GM12874 (cell line): ENCODE data around the gene SMIM10L2A.

ENCODE experiments used
- TF ChIP-seq, protein P1 (sequence below): IDR thresholded peaks from 2 replicates; pipeline ENCODE4 v1.5.1; 2011; ENCODE audit warnings: low read depth, mild to moderate bottlenecking, control low read depth, low read length, moderate library complexity; ENCODE audit not compliant: insufficient read depth

SMIM10L2A gene

DNA sequence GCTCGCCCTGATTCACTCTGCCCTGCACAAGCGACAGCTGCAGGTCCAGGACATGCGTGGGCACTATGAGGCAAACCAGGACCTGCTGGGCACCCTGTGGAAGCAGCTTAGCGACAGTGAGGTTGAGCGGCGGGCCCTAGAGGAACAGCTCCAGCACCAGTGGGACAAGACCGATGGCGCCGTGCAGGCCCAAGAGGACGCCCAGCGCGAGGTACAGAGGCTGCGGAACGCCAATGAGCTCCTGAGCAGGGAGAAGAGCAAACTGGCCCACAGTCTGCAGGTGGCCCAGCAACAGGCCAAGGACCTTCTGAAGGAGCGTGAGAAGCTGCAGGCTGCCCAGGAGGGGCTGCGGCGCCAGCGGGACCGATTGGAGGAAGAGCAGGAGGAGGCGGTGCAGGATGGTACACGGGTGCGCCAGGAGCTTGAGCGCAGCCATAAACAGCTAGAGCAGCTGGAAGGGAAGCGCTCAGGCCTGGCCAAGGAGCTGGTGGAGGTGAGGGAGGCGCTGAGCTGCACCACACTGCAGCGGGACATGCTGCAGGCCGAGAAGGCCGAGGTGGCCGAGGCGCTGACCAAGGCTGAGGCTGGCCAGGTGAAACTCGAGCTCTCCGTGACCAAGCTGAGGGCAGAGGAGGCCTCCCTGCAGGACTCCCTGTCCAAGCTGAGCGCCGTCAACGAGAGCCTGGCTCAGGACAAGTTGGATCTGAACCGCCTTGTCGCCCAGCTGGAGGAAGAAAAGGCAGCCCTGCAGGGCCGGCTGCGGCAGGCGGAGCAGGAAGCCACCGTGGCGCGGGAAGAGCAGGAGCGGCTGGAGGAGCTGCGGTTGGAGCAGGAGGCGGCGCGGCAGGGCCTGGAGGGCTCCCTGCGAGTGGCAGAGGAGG lies 12.8 kb downstream of the SMIM10L2A start:
- TF ChIP-seq, protein P1, sequence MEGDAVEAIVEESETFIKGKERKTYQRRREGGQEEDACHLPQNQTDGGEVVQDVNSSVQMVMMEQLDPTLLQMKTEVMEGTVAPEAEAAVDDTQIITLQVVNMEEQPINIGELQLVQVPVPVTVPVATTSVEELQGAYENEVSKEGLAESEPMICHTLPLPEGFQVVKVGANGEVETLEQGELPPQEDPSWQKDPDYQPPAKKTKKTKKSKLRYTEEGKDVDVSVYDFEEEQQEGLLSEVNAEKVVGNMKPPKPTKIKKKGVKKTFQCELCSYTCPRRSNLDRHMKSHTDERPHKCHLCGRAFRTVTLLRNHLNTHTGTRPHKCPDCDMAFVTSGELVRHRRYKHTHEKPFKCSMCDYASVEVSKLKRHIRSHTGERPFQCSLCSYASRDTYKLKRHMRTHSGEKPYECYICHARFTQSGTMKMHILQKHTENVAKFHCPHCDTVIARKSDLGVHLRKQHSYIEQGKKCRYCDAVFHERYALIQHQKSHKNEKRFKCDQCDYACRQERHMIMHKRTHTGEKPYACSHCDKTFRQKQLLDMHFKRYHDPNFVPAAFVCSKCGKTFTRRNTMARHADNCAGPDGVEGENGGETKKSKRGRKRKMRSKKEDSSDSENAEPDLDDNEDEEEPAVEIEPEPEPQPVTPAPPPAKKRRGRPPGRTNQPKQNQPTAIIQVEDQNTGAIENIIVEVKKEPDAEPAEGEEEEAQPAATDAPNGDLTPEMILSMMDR: no peak

DNA sequence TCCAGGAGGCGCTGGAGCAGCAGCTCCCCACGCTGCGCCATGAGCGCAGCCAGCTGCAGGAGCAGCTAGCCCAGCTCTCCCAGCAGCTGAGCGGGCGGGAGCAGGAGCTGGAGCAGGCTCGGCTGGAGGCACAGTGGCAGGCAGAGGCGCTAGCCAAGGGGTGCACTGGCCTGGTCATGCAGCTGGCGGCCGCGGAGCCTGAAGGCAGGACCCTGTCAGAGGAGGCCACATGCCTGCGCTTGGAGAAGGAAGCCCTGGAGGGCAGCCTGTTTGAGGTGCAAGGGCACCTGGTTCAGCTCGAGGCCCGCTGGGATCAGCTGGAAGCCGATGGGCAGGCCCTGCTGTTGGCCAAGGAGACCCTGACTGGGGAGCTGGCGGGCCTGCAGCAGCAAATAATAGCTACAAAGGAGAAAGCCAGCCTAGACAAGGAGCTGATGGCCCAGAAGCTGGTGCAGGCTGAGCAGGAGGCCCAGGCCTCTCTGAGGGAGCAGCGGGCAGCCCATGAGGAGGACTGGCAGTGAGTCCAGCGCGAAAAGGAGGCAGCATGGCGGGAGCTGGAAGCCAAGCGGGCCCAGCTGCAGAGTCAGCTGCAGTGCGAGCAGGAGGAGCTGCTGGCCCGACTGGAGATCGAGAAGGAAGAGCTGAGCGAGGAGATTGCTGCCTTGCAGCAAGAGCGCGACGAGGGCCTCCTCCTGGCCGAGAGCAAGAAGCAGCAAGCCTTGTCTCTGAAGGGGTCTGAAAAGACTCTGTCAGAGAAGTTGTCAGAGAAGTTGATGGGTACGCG lies 13.6 kb downstream of the SMIM10L2A start:
- TF ChIP-seq, protein P1: no peak

DNA sequence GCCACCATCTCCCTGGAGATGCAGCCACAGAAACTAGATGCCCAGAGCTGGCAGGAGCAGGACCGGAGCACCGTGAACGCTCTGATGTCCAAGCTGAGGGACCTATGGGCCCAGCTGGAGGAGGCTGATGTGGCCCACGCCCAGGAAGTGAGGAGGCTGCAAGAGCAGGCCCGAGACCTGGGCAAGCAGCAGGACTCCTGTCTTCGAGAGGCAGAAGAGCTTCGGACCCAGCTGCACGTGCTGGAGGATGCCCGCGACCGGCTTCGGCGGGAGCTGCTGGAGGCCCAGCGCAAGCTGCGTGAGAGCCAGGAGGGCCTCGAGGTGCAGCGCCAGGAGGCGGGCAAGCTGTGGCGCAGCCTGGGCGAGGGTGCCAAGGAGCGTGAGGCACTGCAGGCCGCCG lies 14.2 kb downstream of the SMIM10L2A start:
- TF ChIP-seq, protein P1: no peak

DNA sequence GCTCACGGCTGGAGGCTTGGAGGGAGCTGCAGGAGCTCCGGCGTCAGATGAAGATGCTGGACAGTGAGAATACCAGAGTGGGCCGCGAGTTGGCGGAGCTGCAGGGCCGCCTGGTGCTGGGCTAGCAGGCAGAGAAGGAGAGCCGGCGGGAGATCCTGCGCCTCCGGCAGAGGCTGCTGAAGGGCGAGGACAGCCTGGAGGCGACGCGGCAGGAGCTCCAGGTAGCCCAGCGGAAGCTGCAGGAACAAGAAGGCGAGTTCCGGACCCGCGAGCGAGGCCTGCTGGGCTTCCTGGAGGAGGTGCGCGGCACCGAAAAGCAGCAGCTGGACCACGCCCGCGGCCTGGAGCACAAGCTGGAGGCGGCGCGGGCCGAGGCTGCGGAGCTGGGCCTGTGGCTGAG lies 14.7 kb downstream of the SMIM10L2A start:
- TF ChIP-seq, protein P1: no peak

DNA sequence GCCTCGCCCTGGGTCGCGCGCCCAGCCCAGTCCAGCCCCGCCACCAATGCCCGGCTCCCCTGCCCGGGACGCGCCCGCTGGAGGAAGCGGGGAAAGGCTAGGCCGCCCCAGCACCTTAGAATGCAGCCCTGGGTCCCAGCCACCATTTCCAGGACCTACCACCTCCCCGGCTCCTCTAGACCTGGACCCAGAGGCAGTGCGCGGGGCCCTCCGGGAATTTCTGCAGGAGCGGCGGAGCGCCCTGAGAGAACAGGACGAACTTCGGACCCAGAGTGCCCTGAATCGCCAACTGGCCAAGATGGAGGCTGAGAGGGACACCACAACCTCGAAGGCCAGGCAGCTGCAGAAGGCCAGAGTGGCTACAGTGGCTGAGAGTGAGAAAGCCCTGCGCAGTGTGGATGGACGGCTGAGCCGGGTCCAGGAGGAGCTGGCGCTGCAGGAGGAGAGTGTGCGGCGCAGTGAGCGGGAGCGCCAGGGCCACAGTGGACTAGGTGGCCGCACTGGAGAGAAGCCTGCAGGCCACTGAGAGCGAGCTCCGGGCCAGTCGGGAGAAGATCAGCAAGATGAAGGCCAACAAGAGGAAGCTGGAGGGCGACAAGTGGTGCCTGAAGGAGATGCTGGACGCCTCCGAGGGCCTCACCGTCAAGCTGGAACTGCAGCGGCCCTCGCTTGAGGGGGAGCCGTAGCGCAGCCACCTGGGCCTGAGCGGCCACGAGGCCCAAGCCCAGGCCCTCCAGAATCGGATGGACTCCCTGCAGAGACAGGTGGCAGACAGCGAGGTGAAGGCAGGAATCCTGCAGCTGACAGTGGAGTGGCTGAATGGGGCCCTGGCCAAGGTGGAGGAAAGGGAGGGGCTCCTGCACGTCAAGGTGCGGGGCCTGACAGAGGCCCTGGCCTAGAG lies 15.5 kb downstream of the SMIM10L2A start:
- TF ChIP-seq, protein P1: no peak

DNA sequence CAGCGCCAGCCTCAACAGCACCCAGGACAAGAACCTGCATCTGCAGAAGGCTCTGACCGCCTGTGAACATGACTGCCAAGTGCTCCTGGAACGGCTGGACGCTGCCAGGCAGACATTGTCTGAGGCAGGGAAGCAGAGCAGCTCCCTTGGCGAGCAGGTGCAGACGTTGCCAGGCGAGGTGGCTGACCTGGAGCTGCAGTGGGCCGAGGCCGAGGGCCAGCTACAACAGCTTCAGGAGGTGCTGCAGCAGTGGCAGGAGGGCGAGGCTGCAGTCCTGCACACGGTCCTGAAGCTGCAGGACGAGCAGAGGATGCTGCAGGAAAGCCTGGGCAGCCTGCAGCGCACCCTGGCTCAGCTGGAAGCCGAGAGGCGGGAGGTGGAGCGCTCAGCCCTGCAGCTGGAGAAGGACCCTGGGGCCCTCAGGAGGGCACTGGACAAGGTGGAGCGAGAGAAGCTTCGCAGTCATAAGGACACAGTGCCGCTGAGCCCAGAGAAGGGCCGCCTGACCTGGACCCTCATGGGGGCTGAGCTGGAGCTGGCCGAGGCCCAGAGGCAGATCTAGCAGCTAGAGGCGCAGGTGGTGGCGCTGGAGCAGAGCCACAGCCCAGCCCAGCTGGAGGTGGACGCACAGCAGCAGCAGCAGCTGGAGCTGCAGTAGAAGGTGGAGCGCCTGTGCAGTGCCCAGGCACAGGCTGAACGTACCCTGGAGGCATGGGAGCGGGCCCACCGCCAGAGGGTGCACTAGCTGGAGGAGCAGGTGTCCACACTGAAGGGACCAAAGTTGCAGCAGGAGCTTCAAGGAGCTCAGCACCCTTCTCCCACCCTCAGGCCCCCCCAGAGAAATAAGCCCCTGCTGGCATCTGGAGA lies 16.4 kb downstream of the SMIM10L2A start:
- TF ChIP-seq, protein P1: peak; percentile 41; the same call in 1 of the 2 replicates
